ENCODE data around the gene CADM3.

CADM3 gene

GRCh38 chr1:159142391-159142663 lies 29.1 kb upstream of the CADM3 start:
- H3K9ac ChIP-seq (ENCODE audit: low read depth, low read length) = no peak overlapping the region
- peaks cover 26% of the 10 kb centered on the region for H3K27me3 ChIP-seq (ENCODE audit: insufficient read depth, low read length, poor library complexity)
- no peaks in the 10 kb centered on the region for H3K9me3 ChIP-seq (ENCODE audit: insufficient read depth, low read length, severe bottlenecking)
- no peak overlapping the region for H3K27ac ChIP-seq (ENCODE audit: low read length)
- TF ChIP-seq EZH2 (IDR thresholded peaks at IDR 0.05; ENCODE audit: borderline replicate concordance, low read depth, low read length, severe bottlenecking) = no peak
- TF ChIP-seq CTCF (IDR thresholded peaks at IDR 0.05; ENCODE audit: borderline replicate concordance, extremely low read depth, low read length, poor library complexity, severe bottlenecking) = no peak
- H3K36me3 ChIP-seq (ENCODE audit: insufficient read depth, low read length) = no peaks in the 10 kb centered on the region
- H2AFZ ChIP-seq (ENCODE audit: low read depth, low read length) = no peak overlapping the region
- H3K79me2 ChIP-seq (ENCODE audit: insufficient read depth, low read length) = no peaks in the 10 kb centered on the region
- no peaks in the 10 kb centered on the region for H3K4me1 ChIP-seq (ENCODE audit: insufficient read depth, low read length)
- no peak overlapping the region for H3K4me2 ChIP-seq (ENCODE audit: insufficient read depth, low read length)
- no peaks in the 10 kb centered on the region for H4K20me1 ChIP-seq (ENCODE audit: insufficient read depth, low read length)
- no peak overlapping the region for H3K4me3 ChIP-seq (ENCODE audit: low read depth in 1 of 2, low read length in 2 of 2)
- ATAC-seq (ENCODE audit: insufficient read depth, low read depth) = no peak
- no peak for DNase-seq

GRCh38 chr1:159142726-159143510 lies 28.5 kb upstream of the CADM3 start:
- H3K4me2 ChIP-seq (ENCODE audit: insufficient read depth, low read length) = no peak overlapping the region
- H3K36me3 ChIP-seq (ENCODE audit: insufficient read depth, low read length) = no peaks in the 10 kb centered on the region
- ATAC-seq (ENCODE audit: insufficient read depth, low read depth) = no peak
- H3K79me2 ChIP-seq (ENCODE audit: insufficient read depth, low read length) = no peaks in the 10 kb centered on the region
- H3K4me1 ChIP-seq (ENCODE audit: insufficient read depth, low read length) = no peaks in the 10 kb centered on the region
- no peaks in the 10 kb centered on the region for H4K20me1 ChIP-seq (ENCODE audit: insufficient read depth, low read length)
- no peak for TF ChIP-seq EZH2 (IDR thresholded peaks at IDR 0.05; ENCODE audit: borderline replicate concordance, low read depth, low read length, severe bottlenecking)
- no peak for TF ChIP-seq CTCF (IDR thresholded peaks at IDR 0.05; ENCODE audit: borderline replicate concordance, extremely low read depth, low read length, poor library complexity, severe bottlenecking)
- no peak overlapping the region for H2AFZ ChIP-seq (ENCODE audit: low read depth, low read length)
- H3K27me3 ChIP-seq (ENCODE audit: insufficient read depth, low read length, poor library complexity) = peaks cover 26% of the 10 kb centered on the region
- H3K27ac ChIP-seq (ENCODE audit: low read length) = no peak overlapping the region
- no peaks in the 10 kb centered on the region for H3K9me3 ChIP-seq (ENCODE audit: insufficient read depth, low read length, severe bottlenecking)
- no peak for DNase-seq
- H3K4me3 ChIP-seq (ENCODE audit: low read depth in 1 of 2, low read length in 2 of 2) = no peak overlapping the region
- no peak overlapping the region for H3K9ac ChIP-seq (ENCODE audit: low read depth, low read length)

DNA sequence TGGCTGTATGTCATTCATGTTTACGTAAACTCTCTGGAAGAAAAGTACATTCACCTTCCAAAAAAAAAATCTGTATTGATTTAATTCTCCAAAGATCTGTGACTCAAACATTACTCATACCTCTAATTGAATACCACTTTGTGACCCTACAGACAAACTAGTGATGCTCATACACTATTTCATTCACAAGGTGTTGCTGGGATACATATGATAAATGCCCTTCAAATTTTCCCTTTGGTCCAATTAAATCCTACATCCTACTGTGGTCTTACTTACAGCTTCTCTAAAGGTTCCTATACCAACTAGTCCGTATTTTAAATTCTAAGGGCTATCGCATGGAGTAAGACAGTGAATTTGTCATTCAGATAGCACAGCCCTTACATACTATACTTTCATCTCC lies 26.8 kb upstream of the CADM3 start:
- Histone ChIP-seq H3K9ac (ENCODE audit: low read depth, low read length) (no peak overlapping the region), H3K4me3 (ENCODE audit: low read depth in 1 of 2, low read length in 2 of 2) (no peak overlapping the region), H3K36me3 (ENCODE audit: insufficient read depth, low read length) (no peaks in the 10 kb centered on the region), H3K4me2 (ENCODE audit: insufficient read depth, low read length) (no peak overlapping the region), H3K27ac (ENCODE audit: low read length) (no peak overlapping the region), H3K4me1 (ENCODE audit: insufficient read depth, low read length) (no peaks in the 10 kb centered on the region), H3K9me3 (ENCODE audit: insufficient read depth, low read length, severe bottlenecking) (no peaks in the 10 kb centered on the region), H2AFZ (ENCODE audit: low read depth, low read length) (no peak overlapping the region), H3K79me2 (ENCODE audit: insufficient read depth, low read length) (no peaks in the 10 kb centered on the region), H4K20me1 (ENCODE audit: insufficient read depth, low read length) (no peaks in the 10 kb centered on the region), H3K27me3 (ENCODE audit: insufficient read depth, low read length, poor library complexity) (peaks cover 22% of the 10 kb centered on the region)
- TF ChIP-seq EZH2 (IDR thresholded peaks at IDR 0.05; ENCODE audit: borderline replicate concordance, low read depth, low read length, severe bottlenecking) = no peak
- TF ChIP-seq CTCF (IDR thresholded peaks at IDR 0.05; ENCODE audit: borderline replicate concordance, extremely low read depth, low read length, poor library complexity, severe bottlenecking) = no peak
- ATAC-seq (ENCODE audit: insufficient read depth, low read depth) = no peak
- DNase-seq = no peak
